ENCODE results near the gene NKRF.
A peak's percentile ranks its signal among the peaks of the same experiment; 100 is the strongest.
"Not testable (repeated sequence)": the region's sequence is repeated elsewhere in the genome, so short reads cannot be mapped to it uniquely, and the experiment has no call there.

The NKRF gene

DNA sequence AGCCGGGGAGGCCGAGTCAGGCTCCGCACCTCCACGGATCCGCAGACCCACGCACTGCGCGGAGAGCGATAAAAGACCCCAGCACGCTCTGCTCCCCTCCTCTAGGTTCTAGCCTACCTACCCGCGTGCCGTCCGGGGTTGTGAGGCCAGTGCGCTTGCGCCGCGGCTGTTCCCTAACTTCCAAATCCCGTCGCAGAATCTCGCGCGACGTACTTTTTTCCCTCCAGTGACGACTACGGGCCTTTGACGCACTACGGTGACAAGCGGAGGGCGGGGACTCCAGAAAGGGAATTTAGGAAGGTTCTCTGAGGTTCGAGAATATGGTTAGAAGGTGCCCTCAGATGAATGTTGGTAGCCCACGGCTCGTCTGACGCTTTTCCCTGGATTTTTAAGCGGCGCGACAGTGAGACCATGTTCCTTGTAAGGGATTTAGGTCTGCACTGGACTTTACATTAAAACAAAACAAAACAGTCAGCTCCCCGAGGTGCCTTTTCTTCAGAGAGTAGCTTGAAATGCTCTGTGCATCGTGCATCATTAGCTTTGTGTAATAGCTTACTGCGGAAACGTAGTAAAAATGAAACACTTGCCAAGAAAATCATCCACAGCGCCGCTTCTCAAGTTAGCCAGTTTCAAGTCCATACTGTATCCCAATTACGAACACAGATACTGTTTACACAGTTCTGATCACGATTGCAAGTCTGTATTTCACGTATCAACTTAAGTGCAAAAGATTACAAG lies at the start of gene NKRF:
NKRF (minus strand) TSS at position 145 of the 738 bp plus-strand sequence.
- peak; percentile 93 for DNase-seq

DNA sequence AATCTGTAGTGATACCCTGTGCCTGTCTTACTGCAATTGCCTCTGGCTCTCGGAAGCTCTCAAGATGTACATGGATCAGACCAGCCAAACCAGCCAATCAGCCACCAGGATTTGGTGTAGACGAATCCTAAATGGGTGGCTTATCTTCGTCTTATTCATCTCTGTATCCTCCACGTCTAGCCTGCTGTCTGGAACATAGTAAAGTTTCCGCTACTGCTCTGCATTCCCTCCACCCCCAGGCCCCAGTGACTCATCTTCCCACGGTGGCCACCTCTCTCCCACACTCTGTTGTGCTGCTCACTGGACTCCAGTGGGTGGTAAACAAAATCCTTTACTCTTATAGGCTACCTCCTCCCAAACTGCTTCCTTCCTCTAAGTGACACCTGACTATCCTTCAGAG lies 48.9 kb upstream of the NKRF start:
- no peak for DNase-seq

DNA sequence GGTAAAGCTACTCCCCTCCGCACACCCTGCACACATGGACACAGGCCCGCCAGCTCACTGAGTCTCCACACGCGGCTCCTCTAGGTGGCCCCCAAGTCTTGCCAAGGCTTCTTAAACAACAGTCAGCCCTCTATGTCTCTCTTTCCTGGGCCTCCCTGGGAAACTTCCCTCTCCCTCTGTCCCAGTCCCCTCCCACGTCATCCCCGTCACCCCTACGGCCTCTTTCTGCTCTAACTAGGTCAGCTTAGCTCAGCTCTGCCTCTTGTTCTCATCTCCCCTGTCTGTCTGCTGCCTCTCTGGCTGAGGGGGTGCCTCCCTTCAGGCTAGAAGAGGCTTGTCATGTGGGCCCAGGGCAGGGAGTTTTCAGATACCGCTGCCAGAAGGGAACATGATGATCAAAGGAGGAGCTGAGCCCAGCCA lies 47.9 kb upstream of the NKRF start:
- DNase-seq = no peak

DNA sequence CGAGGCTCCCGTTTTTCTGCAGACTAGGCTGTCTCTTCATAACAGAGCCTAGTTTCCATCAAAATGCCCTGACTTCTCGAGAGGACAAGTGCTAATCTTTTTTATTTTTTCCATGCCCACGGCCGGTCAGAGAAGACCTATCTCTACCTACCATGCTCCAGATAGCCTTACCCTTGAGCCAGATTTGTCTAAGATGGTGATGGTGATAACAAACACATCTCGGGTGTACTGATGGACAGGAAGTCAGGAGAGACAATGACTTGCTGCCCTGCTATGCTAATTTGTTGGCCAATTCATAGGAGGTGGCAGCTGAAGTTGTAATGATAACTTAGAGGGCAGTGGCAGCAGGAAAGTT lies 42.2 kb upstream of the NKRF start:
- no peak for DNase-seq

DNA sequence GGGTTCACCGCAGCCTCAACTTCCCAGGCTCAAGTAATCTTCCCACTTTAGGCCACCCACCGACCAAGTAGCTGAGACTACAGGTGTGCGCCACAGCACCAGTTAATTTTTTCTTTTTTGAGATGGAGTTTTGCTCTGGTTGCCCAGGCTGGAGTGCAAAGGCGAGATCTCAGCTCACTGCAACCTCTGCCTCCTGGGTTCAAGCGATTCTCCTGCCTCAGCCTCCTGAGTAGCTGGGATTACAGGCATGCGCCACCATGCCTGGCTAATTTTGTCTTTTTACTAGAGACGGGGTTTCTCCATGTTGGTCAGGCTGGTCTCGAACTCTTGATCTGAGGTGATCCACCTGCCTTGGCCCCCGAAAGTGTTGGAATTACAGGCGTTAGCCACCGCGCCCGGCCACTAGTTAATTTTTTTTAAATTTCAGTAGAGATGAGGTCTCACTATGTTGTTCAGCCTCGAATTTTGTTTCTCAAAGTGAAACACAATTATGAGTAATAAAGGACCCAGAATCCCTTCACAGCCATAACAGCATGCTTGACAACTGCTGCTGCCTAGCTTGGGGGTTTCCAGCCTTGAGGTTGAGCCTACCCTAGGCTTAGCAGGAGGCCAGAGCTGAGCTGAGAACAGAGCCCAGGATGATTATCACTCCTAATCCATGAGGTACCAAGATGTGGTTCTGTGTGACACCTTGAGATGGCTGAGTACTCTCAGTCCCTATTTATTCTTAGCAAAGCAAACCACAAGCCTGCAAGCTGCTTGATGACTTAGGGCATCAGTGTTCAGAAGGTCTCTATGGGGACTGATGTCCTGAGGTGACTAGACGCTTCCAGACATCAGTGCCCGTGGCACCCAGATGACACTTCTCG lies 41.6 kb upstream of the NKRF start:
- no peak for DNase-seq

DNA sequence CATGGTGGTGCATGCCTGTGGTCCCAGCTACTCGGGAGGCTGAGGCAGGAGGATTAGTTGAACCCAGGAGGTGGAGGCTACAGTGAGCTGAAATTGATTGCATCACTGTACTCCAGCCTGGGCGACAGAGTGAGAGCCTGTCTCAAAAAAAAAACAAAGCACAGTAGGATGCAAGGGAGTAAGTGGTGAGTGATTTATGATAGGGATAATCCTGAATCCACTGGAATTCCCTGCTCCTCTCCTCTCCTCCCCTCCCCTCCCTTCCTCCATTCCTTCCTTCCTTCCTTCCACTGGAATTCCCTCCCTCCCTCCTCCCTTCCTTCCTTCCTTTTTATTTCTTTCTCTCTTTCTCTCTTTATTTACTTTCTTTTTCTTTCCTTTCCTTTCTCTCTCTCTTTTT lies 40.9 kb upstream of the NKRF start:
- no peak for DNase-seq

DNA sequence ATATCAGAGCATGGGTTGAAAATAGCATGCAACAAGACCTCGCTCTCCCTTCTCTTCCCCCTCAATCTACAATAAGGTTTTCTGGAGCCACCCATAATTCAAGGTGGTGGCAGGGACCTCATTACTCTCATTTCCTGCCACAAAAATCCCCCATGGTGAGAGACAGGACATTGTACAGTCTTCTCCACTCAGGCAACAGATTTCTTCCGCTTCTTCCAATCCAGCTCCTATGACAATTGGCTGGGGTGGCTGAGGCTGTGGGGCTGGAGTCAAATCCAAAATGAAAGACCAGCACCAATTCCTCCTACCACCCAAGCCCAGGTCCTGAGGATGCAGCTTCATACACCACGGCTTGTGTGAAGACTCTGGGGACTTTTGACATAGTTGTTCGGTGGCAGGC lies 40.3 kb upstream of the NKRF start:
- DNase-seq = no peak

DNA sequence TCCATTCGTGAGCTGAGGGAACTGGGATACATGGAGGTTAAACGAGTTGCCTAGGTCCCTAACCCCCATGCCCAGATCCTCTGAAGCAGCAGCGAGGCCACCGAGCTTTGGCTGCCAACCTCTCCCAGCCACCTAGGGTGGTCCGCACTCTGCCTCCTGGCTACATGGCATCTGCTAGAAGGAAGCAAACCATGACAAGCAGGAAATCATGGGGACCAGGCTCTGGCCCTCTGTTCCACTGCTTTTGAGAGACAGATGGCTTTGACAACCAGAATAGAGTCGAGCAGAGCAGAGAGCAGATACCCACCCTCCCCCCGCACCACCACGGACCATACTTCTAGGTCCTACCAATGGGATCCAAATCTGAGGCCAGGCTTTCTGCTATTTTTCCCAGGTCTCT lies 37.5 kb upstream of the NKRF start:
- DNase-seq = no peak

DNA sequence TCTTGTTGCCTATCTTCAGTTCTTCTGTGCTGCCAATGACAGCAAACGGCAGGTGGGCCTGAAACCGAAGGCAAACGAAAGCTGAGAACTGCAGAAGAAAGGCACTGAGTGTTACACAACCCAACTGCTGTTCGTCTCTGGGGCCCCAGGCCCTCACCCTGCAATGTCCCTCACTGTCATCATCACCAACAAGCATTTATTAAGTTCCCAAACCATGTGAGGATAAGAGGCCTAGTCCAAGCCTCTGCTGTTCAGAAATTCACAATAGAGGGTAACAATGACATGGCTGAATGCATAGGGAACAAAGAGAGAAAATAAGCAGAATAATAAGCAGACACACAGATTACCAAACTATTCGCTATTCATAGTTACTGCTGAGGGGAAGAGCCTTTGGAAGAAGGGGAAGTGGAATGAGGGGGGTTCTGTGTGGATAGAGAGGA lies 34.5 kb upstream of the NKRF start:
- no peak for DNase-seq

DNA sequence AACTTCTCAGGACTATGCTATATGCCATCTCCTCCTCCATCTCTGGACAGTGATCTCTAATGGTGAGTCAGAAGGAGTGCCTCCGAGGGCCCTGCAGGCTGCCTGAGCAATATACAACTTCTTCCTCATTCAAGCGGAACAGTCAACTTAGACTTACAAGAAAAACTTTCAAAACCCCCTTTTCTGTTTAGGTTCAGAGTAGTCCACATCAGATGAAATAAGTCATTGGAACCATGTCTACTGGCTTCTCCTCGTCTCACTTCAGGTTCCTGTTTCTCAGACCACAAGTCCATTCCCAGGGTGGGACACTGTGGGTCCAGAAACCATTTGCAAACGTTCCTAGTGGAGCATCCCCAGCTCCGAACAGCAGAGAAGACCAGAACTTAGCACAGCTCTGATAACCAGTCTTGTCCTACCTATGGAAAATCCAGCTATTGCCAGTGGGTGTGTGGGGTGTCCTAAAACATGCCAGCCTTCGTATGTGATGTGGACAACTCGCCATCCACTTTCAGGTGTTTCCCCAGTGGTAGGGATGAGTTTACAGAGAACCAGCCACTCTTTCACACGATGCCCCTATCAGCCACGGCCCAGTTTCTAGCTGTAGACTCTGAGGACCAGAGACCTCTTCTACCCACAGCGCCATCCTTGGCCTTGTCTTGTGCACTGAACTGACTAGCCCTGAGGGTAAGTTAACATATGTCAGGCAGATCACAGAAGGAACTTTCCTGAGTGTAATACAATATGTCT lies 32.7 kb upstream of the NKRF start:
- DNase-seq = no peak

DNA sequence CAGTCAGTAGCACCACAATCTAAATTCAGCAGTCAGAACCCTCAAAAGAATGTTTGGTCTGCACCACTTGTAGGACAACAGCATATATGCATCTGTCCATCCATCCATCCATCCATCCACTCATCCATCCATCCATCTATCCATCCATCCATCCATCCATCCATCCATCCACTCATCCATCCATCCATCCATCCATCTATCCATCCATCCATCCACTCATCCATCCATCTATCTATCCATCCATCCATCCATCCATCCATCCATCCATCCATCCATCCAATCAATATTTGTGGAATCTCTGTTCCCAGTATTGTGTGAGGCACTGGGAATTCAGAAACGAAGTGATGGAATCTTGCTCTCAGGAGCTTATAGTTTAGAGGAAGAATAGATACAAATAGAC lies 31.2 kb upstream of the NKRF start:
- not testable (repeated sequence) for DNase-seq

DNA sequence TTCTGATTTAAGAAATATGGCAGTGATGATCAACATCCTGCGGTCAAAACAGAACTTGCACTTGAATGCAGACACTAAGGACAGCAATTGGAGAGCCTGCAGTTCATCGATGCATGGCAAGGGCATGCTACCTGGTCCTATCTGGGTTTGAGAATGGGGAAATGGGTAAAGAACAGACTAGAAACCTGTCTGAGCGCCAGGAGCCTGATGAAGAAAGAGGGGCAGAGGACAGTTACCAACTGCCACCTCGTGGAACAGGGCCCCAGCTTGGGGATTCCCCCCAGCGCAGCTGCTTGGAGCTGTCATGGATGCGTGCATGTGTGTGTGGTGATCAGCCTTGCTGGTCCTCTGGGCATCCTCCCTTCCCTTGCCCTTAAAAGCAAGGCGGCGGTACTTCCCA lies 30.2 kb upstream of the NKRF start:
- no peak for DNase-seq

DNA sequence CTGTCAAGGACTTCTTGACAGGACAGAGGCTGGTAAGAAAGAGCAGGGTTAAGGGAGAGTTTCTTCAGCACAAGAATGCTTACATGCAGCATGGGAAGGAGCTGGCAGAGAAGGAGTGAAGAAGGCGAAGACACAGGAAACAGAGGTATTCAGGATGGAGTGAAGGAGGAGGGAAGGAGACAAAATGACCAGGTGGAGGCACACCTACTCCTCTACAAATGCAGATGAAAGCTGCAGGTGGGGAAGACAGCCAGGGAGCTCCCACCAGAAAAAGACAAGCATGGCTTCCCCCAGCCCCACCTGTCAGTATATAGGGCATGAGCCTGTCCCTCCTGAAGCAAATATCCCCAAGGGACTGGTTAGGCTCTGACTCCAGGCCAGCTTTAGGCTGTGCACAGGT lies 29.6 kb upstream of the NKRF start:
- DNase-seq = no peak

DNA sequence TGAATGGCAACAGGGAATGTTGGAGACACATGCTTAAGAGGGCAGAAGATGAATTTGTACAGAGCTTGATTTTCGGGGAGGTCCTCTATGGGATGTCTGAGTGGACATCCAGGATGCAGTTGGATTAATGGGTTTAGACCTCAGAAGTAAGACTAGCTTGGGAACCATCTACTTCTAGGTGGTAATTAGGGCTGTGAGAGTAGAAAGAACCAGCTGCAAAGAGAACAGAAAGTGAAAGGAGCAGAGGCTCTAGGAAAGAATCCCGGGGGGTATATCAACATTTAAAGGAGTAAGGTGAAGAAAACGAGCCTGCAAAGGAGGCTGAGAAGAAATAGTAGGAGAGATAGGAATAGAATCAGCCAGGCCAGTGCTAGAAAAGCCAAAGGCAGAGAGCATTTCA lies 29.0 kb upstream of the NKRF start:
- DNase-seq = no peak

DNA sequence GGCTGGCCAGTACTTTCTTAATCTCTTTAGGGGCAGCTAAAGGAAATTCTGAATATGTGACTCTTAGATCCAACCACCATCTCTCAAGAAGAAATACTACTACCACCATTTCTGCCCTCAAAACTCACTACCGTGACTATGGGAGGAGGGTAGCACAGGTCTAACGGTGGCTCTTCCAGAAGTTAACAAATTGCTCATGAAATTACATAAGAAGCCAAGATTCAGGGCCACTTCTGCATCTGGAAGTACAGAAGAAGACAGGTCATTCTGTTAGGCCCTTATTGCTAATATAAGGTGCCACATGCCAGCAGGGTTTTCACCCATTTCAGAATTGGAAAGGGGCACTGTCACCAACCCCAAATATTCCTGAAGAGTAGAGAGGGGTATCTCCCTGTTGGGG lies 19.6 kb upstream of the NKRF start:
- no peak for DNase-seq

DNA sequence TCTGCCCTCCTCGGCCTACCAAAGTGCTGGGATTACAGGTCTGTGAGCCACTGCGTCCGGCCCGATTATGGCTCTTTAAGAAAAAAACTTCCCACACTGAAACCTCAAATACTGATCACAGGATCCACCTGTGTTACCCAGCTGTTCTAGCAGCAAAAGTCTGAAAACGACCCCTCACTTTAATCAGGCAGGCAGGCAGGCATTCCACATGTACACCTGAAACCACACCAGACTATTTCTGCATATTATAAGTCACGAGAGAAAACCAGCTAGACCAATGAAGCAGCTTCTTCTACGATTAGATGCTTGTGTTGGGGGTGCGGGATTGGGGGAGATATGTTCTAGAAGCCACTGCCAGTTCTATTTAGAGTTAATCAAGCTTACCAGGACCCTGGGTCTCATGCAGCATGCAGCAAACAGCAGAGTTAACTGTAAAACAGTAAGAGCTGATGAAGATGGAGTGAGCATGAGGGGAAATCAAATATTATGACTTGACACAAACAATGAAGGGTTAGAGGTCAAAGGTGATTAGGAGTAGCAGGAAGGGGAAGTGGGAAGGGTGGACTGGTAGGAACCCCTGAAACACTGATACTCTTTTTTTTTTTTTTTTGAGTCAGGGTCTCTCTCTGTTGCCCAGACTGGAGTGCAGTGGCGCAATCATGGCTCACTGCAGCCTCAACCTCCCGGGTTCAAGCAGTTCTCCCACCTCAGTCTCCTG lies 18.9 kb upstream of the NKRF start:
- no peak for DNase-seq

DNA sequence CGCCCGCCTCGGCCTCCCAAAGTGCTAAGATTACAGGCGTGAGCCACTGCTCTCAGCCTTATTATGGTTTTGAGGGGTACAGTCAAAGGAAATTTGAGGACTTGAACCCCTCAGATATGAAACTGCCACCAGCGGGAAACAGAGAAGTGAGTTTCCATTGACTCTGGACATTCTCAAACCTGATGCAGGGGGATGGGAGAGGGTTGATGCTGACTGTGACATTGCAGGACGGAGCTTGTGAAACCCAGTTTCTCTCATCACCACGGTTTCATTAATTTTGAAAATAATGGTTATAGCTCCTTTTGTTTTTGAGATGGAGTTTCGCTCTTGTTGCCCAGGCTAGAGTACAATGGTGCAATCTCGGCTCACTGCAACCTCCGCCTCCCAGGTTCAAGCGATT lies 18.2 kb upstream of the NKRF start:
- no peak for DNase-seq

DNA sequence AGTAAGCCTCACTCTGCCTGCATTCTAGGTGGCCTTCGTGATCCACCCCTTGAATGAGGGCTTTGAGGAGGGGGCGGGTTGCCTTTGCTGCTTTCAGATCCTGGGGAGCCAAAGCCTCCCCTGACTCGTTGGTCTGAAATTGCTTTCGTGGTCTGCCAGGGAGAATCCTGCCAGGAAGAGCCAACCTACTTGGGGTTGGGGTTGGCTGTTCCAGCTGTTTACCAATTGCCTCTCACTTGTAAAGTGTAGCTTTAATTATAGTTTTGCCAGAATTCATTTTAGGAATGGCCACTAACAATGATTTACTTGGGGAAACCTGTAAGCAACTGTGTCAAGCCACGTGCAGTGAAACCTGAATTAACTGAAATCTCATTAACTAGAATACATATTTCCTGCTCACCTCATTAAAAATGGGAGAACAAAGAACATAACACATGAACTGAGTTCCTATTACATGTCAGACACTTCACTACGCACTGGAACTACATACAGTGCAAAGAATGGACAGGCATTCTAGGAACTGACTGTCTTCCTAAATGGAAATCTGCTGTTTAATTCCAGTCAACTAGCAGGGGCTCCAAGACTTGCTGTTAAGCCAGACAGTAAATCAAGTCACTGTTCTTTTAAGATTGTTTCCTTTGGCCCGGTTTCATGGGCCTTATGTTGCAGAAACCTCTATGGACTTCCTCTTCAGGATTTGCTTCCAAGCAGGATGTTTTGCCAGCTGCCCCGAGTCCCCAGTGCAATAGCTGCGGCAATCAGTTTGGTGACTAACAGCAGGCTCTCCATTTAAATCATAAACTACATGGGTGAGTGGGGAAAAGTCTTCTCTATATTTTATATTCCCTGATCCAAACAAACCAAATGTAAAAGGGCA lies 16.4 kb upstream of the NKRF start:
- no peak for DNase-seq

DNA sequence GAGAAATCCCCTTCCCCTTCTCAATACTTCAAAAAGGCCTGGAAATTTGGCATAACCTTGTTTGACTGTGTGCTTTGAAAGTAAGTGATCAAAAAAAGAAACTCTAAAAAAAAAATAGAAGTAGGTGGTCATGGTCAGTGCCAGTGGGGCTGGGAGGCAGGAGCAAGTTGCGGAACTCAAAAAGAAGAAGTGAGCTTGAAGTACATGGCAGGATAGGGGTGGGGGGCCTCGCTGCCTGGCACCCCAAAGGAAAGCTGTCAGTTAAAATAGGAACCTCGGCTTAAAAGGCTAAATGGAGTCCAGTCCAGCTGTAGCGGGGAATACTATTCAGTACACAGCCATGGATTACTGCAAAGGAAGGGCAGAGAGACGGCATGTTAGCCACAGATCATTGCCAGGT lies 12.2 kb upstream of the NKRF start:
- DNase-seq = no peak

DNA sequence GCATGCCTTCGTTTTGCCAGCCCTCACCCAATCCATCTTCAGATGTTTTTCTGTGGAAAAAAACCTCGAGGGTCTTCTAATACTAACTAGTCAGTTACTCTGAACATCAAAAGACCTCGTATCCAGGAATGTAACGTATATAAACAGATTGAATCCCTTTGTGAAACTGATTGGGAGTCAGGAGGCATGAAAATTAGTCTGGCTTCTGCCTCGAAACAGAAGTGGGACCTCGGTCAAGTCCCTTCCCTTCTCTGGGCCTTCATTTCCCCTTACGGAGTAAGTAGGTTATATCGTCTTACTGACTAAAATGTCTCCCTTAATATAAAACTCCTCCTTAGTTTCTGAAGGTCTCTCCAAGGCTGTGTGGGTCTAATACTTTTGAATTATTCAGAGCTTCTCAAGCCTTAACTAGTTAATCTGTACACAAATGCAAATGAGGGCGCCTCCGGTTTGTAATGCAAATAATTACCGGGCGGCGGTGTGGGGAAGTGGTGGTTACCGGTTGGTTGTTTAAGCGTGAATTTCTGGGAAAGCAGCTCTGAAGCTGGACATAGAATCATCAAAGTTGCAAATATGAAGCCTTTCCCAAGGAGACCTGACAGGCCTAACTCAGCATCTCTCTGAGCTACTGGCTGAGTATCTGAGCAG lies 11.4 kb upstream of the NKRF start:
- DNase-seq = no peak

DNA sequence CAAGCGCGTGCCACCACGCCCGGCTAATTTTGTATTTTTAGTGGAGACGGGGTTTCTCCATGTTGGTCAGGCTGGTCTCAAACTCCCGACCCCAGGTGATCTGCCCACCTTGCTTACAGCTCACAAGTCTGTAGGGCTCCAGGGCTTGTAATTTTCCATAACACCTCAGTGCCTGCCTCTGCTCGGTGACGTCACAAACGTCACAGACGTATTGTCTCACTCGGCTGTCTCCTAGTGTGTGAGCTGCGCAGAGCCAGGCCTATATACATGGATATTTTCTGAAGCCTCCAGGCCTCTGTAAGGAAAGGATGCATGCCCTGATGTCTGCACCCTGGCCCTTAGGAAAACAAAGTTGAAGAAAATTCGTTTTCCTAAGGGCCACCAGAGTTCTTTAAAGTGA lies 8.6 kb upstream of the NKRF start:
- no peak for DNase-seq

DNA sequence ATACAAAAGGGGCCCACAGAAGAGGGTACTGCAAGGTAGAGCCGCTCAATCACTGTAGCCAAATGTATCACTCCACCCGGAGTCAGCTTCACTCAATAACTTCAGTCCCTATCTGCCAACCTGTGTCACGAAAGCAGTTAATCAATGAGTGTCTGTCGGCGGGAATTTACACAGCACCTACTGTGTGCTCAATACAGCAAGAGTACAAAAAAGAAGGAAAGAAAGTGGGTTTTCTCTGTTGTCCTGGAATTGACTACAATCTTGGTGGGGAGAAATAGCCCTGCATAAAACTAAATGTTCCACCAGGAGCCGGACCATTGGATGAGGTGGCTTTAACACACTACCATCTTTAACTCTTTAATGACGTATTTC lies 780 bp upstream of the NKRF start:
- DNase-seq = no peak
